Left cardiac atrium (tissue), 4 donors: Measurements from ENCODE around the gene RPUSD1. TPM values are rescaled to one million over a fixed set of nuclear protein-coding genes. Genes with fewer than 3 reads are reported as not detected.
A peak's percentile ranks its signal among the peaks of the same experiment; 100 is the strongest.

Experiments
- ATAC-seq, 2 donors: fragments of 200-7000 bp; cut with Tn5 transposase; one replicate each; pipeline ENCODE4 v1.9.1; 2020; ENCODE audit warnings: mild to moderate bottlenecking in 2 of 2, moderate library complexity in 2 of 2
- DNase-seq: peaks from one replicate; pipeline ENCODE4 v3.0.0-alpha.2; 2020
- intact Hi-C, 2 donors: fragments of 100-400 bp; cut with DNase I; formaldehyde crosslinking; loops; one replicate each; pipeline versions ENCODE4 v1.14.1 to v1.15.1; 2022 to 2023
- microRNA-seq, 2 donors: library from miRNA; unstranded; fragments of <30 nt; microRNA quantifications; one replicate each; pipeline ENCODE4 v1.2.0, GENCODE V29; 2020
- total RNA-seq, 2 donors: library from RNA; stranded (reverse); fragmentation: NEBNext Ultra II Directional; extraction: Animal tissue kit (Norgen Biotek cat#: 25700); gene quantifications; one replicate each; pipeline ENCODE4 v1.2.1, GENCODE V29; 2021
- donor health status: DM: no; HTN: yes; CAD: no.
- donor health status: DM: no; HTN: yes; CAD: no; lungs with severe emphysema.
- donor health status: DM: yes; HTN: yes; CAD: no.
- donor health status: Dilated cardiomyopathy.

The RPUSD1 gene
- total RNA-seq, 2 donors from 2014 or later, result 11.1 to 11.4 TPM

GRCh38 chr16:740459-740763 is 47.8 kb downstream of the RPUSD1 start:
- ATAC-seq (peak; percentile 14 to 25), DNase-seq (no peak)
- intact Hi-C loops, result no loop called here

- intact Hi-C loops, result no loop called here
- ATAC-seq (peak in 1 of 2 donors; percentile 3), DNase-seq (no peak)
Measured at GRCh38 chr16:739560-740458, 48.4 kb downstream of the RPUSD1 start.

- ATAC-seq, result no peak
- no peak for DNase-seq
- intact Hi-C loops, result no loop called here
Measured at GRCh38 chr16:736936-737481, 51.2 kb downstream of the RPUSD1 start.

- ATAC-seq (no peak), DNase-seq (no peak)
- intact Hi-C loops, result no loop called here
Measured at GRCh38 chr16:735982-736453, 52.2 kb downstream of the RPUSD1 start.

- DNase-seq, result peak; percentile 13
- intact Hi-C loops, result no loop called here
- ATAC-seq, result no peak
Measured at GRCh38 chr16:734981-735881, 53.0 kb downstream of the RPUSD1 start.

Small RNA genes lying within 50 kb of the gene (microRNA-seq; reads per million reads assigned to microRNA genes)
- 0 reads per million in 2 donors for gene MIR662

Other genes starting within 250 kb of the RPUSD1 start
- gene PRR35, start 228.0 kb downstream of the RPUSD1 start, total RNA-seq, result not detected
- gene NHLRC4, start 221.4 kb downstream of the RPUSD1 start, total RNA-seq, result under 1 TPM; 0.10 to 0.97 TPM
- 10 to 100 TPM; 19.1 to 21.3 TPM for gene PIGQ, start 218.4 kb downstream of the RPUSD1 start, total RNA-seq
- gene RAB40C, start 198.3 kb downstream of the RPUSD1 start, total RNA-seq, result 10 to 100 TPM in 1 of 2 donors, 1 to 10 TPM in 1; 9.9 to 13.5 TPM
- under 1 TPM; 0.21 to 0.50 TPM for gene WFIKKN1, start 157.4 kb downstream of the RPUSD1 start, total RNA-seq
- 10 to 100 TPM; 42.8 to 61.8 TPM for gene METTL26, start 152.1 kb downstream of the RPUSD1 start, total RNA-seq
- 100 to 1,000 TPM in 1 of 2 donors, 10 to 100 TPM in 1; 92.8 to 117 TPM for gene MCRIP2, start 146.6 kb downstream of the RPUSD1 start, total RNA-seq
- 10 to 100 TPM in 1 of 2 donors, 1 to 10 TPM in 1; 9.6 to 15.5 TPM for gene WDR90, start 139.0 kb downstream of the RPUSD1 start, total RNA-seq
- gene RHOT2, start 120.2 kb downstream of the RPUSD1 start, total RNA-seq, result 100 to 1,000 TPM in 1 of 2 donors, 10 to 100 TPM in 1; 73.8 to 106 TPM
- gene RHBDL1, start 112.7 kb downstream of the RPUSD1 start, total RNA-seq, result 1 to 10 TPM; 1.2 TPM
- 100 to 1,000 TPM in 1 of 2 donors, 10 to 100 TPM in 1; 89.1 to 101 TPM for gene STUB1, start 108.0 kb downstream of the RPUSD1 start, total RNA-seq
- gene JMJD8, start 104.0 kb downstream of the RPUSD1 start, total RNA-seq, result 10 to 100 TPM; 45.5 to 48.9 TPM
- gene WDR24, start 98.0 kb downstream of the RPUSD1 start, total RNA-seq, result 1 to 10 TPM; 8.2 TPM
- 1 to 10 TPM in 1 of 2 donors, under 1 TPM in 1; 0.32 to 1.0 TPM for gene FBXL16, start 82.6 kb downstream of the RPUSD1 start, total RNA-seq
- 10 to 100 TPM; 53.7 to 56.8 TPM for gene METRN, start 73.3 kb downstream of the RPUSD1 start, total RNA-seq
- gene ANTKMT, start 67.2 kb downstream of the RPUSD1 start, total RNA-seq, result 10 to 100 TPM; 32.5 to 36.8 TPM
- under 1 TPM; 0.50 to 0.56 TPM for gene CCDC78, start 61.9 kb downstream of the RPUSD1 start, total RNA-seq
- gene HAGHL, start 61.3 kb downstream of the RPUSD1 start, total RNA-seq, result 10 to 100 TPM; 12.0 to 15.8 TPM
- gene CIAO3, start 47.4 kb downstream of the RPUSD1 start, total RNA-seq, result 10 to 100 TPM; 22.6 to 23.3 TPM
- 10 to 100 TPM; 12.6 to 13.0 TPM for gene MSLN, start 27.6 kb downstream of the RPUSD1 start, total RNA-seq
- gene CHTF18, start 239 bp upstream of the RPUSD1 start, total RNA-seq, result 1 to 10 TPM; 4.7 to 8.8 TPM
- gene GNG13, start 12.4 kb upstream of the RPUSD1 start, total RNA-seq, result not detected
- 10 to 100 TPM; 11.9 to 12.0 TPM for gene LMF1, start 182.6 kb upstream of the RPUSD1 start, total RNA-seq
- gene SOX8, start 193.4 kb upstream of the RPUSD1 start, total RNA-seq, result 1 to 10 TPM; 1.3 to 3.0 TPM